Mucosa of rectum (tissue), 2 donors: ENCODE measurements around the gene SH2B3.

Source experiments
- H3K27ac ChIP-seq, 2 donors: one replicate each; pipeline ENCODE4 v1.7.0; 2013; ENCODE audit warnings: inconsistent platforms in 2 of 2, low read depth in 2 of 2, low read length in 2 of 2
- H3K27me3 ChIP-seq, 2 donors: one replicate each; pipeline ENCODE4 v1.7.0; 2013; ENCODE audit warnings: low read length in 2 of 2; ENCODE audit not compliant: control insufficient read depth in 2 of 2, insufficient read depth in 2 of 2
- H3K36me3 ChIP-seq, 2 donors: one replicate each; pipeline ENCODE4 v1.7.0; 2013; ENCODE audit warnings: low read length in 2 of 2; ENCODE audit not compliant: control insufficient read depth in 2 of 2, insufficient read depth in 2 of 2
- H3K4me1 ChIP-seq, 2 donors: one replicate each; pipeline ENCODE4 v1.7.0; 2013; ENCODE audit warnings: low read length in 2 of 2, mild to moderate bottlenecking in 1 of 2; ENCODE audit not compliant: control insufficient read depth in 2 of 2, insufficient read depth in 2 of 2
- H3K4me3 ChIP-seq, 2 donors: one replicate each; pipeline ENCODE4 v1.7.0; 2013; ENCODE audit warnings: low read length in 2 of 2
- H3K9ac ChIP-seq, 2 donors: one replicate each; pipeline ENCODE4 v1.7.0; 2013; ENCODE audit warnings: low read length in 2 of 2, low read depth in 1 of 2, mild to moderate bottlenecking in 1 of 2
- H3K9me3 ChIP-seq, 2 donors: one replicate each; pipeline ENCODE4 v1.7.0; 2013; ENCODE audit warnings: low read length in 2 of 2; ENCODE audit not compliant: control insufficient read depth in 2 of 2
- donor health status: healthy.
- donor health status: Normal muscosa, but diverticular disease.

The SH2B3 gene

GRCh38 chr12:111426344-111427185, 20.8 kb downstream of the SH2B3 start:
- Histone ChIP-seq H3K9ac (peak overlapping the region in 1 of 2 donors; percentile 53), H3K36me3 (no peaks in the 10 kb centered on the region), H3K27ac (peak overlapping the region; percentile 68 to 80), H3K4me3 (no peak overlapping the region), H3K9me3 (no peaks in the 10 kb centered on the region), H3K4me1 (peaks cover 54 to 68% of the 10 kb centered on the region in 2 donors), H3K27me3 (no peaks in the 10 kb centered on the region)

- Histone ChIP-seq H3K27ac (peak overlapping the region; percentile 68 to 80), H3K4me1 (peaks cover 62 to 77% of the 10 kb centered on the region in 2 donors), H3K4me3 (no peak overlapping the region), H3K9ac (peak overlapping the region in 1 of 2 donors; percentile 42), H3K9me3 (no peaks in the 10 kb centered on the region), H3K36me3 (no peaks in the 10 kb centered on the region), H3K27me3 (no peaks in the 10 kb centered on the region)
Observed at GRCh38 chr12:111427417-111428074, 21.8 kb downstream of the SH2B3 start.

DNA sequence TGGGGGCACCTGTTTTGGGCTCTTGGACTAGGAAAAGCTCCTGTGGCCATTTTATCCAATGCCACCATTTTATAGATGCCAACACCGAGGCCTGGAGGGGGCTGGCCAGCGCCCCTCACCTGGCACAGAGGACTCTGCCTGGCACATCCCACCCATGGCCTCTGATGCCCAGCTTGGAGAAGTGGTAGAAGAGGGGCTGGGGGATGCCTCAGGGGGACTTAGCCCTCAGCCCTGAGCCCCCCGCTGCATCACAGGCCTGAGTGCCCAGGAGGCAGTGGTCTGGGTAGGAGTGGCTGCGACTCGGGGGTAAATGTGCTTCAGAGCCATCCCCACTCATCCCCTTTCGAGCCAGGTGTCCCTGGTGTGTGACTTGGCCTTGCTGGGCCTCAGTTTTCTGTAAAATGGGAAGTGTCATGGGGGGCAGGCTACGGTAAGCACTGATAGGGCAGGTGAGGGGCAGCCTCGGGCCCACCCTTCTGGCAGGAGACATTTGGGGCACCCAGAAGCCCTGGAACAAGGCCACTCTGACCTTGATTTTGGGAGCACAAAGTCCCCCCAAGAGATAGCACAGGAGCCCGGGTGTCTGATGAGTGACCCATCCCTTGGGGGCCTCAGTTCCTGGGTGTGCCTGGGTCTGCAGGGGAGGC, 22.5 kb downstream of the SH2B3 start:
- H3K4me3 ChIP-seq = no peak overlapping the region
- H3K27ac ChIP-seq = peak overlapping the region; percentile 68 to 80
- no peaks in the 10 kb centered on the region for H3K9me3 ChIP-seq
- H3K4me1 ChIP-seq = peaks cover 69 to 84% of the 10 kb centered on the region in 2 donors
- H3K9ac ChIP-seq = peak overlapping the region in 1 of 2 donors; percentile 53
- no peaks in the 10 kb centered on the region for H3K36me3 ChIP-seq
- no peaks in the 10 kb centered on the region for H3K27me3 ChIP-seq

- Histone ChIP-seq H3K27me3 (no peaks in the 10 kb centered on the region), H3K9me3 (no peaks in the 10 kb centered on the region), H3K36me3 (no peaks in the 10 kb centered on the region), H3K27ac (peak overlapping the region; percentile 68 to 80), H3K9ac (peak overlapping the region in 1 of 2 donors; percentile 53), H3K4me3 (no peak overlapping the region), H3K4me1 (peaks cover 73 to 89% of the 10 kb centered on the region in 2 donors)
Observed at GRCh38 chr12:111428728-111429175, 23.0 kb downstream of the SH2B3 start.

GRCh38 chr12:111429828-111430432, 24.2 kb downstream of the SH2B3 start:
- peak overlapping the region; percentile 81 to 82 for H3K27ac ChIP-seq
- peaks cover 0 to 2% of the 10 kb centered on the region in 2 donors for H3K36me3 ChIP-seq
- H3K27me3 ChIP-seq = no peaks in the 10 kb centered on the region
- peak overlapping the region; percentile 16 to 27 for H3K4me3 ChIP-seq
- H3K9me3 ChIP-seq = no peaks in the 10 kb centered on the region
- H3K9ac ChIP-seq = peak overlapping the region; percentile 30 to 47
- H3K4me1 ChIP-seq = peaks cover 79 to 96% of the 10 kb centered on the region in 2 donors

GRCh38 chr12:111430433-111431353, 25.0 kb downstream of the SH2B3 start:
- Histone ChIP-seq H3K27ac (peak overlapping the region; percentile 81 to 82), H3K36me3 (peaks cover 0 to 2% of the 10 kb centered on the region in 2 donors), H3K9me3 (no peaks in the 10 kb centered on the region), H3K4me3 (peak overlapping the region; percentile 16 to 27), H3K9ac (peak overlapping the region; percentile 30 to 47), H3K27me3 (no peaks in the 10 kb centered on the region), H3K4me1 (peaks cover 80 to 98% of the 10 kb centered on the region in 2 donors)

DNA sequence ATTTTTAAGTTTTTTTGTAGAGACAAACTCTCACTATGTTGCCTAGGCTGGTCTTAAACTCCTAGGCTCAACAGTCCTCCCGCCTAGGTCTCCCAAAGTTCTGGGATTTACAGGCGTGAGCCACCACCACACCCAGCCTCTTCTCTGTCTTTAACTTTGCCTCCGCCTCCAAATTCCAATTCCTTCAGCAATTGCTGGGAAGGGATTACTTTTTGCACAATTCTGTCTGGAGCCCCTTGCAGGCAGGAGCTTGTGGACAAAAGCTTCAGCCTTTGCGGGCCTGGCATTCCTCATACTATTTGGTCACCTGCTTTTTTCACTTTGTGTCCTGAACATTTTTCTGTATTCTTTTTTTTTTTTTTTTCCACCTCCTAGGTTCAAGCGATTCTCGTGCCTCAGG, 26.0 kb downstream of the SH2B3 start:
- Histone ChIP-seq H3K9ac (peak overlapping the region in 1 of 2 donors; percentile 30), H3K27ac (peak overlapping the region; percentile 81 to 82), H3K4me1 (peaks cover 81 to 97% of the 10 kb centered on the region in 2 donors), H3K9me3 (no peaks in the 10 kb centered on the region), H3K4me3 (peak overlapping the region in 1 of 2 donors; percentile 7), H3K36me3 (peaks cover 0 to 2% of the 10 kb centered on the region in 2 donors), H3K27me3 (no peaks in the 10 kb centered on the region)

DNA sequence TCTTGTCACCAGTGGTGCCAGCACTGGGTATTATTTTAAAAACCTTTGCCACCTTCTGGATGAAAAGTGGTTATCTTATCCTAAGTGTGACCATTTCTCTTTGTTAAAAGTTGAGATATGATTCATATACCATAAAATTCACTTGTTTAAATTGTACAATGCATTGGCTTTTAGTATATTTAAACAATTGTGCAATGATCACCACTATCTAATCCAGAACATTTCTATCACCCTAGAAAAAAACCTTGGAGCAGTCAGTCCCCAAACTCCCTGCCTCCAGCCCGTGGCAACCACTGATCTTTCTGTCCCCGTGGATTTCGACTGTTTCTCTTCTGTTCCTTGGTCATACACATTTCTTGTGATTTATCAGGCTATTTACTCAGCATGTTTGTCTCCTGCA, 28.3 kb downstream of the SH2B3 start:
- peak overlapping the region; percentile 81 to 82 for H3K27ac ChIP-seq
- H3K4me1 ChIP-seq = peaks cover 75 to 81% of the 10 kb centered on the region in 2 donors
- H3K4me3 ChIP-seq = peak overlapping the region in 1 of 2 donors; percentile 52
- H3K9ac ChIP-seq = peak overlapping the region; percentile 44 to 65
- H3K36me3 ChIP-seq = peaks cover 0 to 2% of the 10 kb centered on the region in 2 donors
- no peaks in the 10 kb centered on the region for H3K27me3 ChIP-seq
- no peaks in the 10 kb centered on the region for H3K9me3 ChIP-seq
